Astrocyte (in vitro differentiated cells and primary cell): ENCODE measurements around the gene INPP4A.

Source experiments
- EZH2 ChIP-seq: IDR thresholded peaks from 2 replicates; pipeline ENCODE4 v1.6.1; 2012; ENCODE audit warnings: mild to moderate bottlenecking, low read length, inconsistent platforms; ENCODE audit not compliant: insufficient read depth
- TF ChIP-seq, protein P1 (sequence below): IDR thresholded peaks from 2 replicates; pipeline ENCODE4 v1.5.1; 2011; ENCODE audit warnings: low read depth, mild to moderate bottlenecking, inconsistent platforms, low read length, moderate library complexity; ENCODE audit not compliant: insufficient read depth

DNA sequence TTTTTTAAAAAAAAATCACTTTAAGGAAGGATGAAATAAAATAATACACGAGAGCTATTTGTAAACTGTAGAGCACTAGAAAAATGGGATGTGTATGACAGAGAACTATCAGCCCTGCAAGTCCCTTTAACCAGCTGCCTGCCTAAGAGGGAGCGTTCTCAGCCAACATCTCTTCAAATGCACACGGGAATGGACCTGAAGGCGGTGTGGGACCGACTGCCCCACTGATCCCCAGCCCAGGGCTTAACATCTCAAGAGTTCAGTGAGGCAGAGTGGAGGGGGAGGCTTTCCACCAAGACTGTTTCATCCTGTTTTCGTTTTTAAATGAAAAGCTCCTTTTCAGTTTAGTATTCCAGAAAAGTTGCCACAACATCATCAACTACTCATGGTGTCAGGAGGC, 2.2 kb downstream of the INPP4A start:
- TF ChIP-seq, protein P1, sequence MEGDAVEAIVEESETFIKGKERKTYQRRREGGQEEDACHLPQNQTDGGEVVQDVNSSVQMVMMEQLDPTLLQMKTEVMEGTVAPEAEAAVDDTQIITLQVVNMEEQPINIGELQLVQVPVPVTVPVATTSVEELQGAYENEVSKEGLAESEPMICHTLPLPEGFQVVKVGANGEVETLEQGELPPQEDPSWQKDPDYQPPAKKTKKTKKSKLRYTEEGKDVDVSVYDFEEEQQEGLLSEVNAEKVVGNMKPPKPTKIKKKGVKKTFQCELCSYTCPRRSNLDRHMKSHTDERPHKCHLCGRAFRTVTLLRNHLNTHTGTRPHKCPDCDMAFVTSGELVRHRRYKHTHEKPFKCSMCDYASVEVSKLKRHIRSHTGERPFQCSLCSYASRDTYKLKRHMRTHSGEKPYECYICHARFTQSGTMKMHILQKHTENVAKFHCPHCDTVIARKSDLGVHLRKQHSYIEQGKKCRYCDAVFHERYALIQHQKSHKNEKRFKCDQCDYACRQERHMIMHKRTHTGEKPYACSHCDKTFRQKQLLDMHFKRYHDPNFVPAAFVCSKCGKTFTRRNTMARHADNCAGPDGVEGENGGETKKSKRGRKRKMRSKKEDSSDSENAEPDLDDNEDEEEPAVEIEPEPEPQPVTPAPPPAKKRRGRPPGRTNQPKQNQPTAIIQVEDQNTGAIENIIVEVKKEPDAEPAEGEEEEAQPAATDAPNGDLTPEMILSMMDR, result no peak
- TF ChIP-seq EZH2, result no peak
